Effector memory CD8-positive, alpha-beta T cell (primary cell): ENCODE measurements around the gene NAGLU.
"Not testable (repeated sequence)": the region's sequence is repeated elsewhere in the genome, so short reads cannot be mapped to it uniquely, and the experiment has no call there.

Source experiments
- ATAC-seq: fragments of 150-1000 bp; cut with Tn5 transposase; replicated peaks from 2 replicates; pipeline ENCODE4 v1.10.0; 2021; ENCODE audit warnings: mild to moderate bottlenecking, moderate library complexity
- DNase-seq, 3 experiments: peaks; one replicate each; pipeline ENCODE4 v3.0.0; 2021
- H3K27ac Mint-ChIP-seq, 2 donors: one replicate each; pipeline ENCODE4 v1.8.0; 2022; ENCODE audit warnings: mild to moderate bottlenecking in 2 of 2, mixed read lengths in 2 of 2, moderate library complexity in 2 of 2
- H3K27me3 Mint-ChIP-seq, 2 donors: one replicate each; pipeline ENCODE4 v1.8.0; 2022; ENCODE audit warnings: mixed read lengths in 2 of 2
- H3K36me3 Mint-ChIP-seq: one replicate; pipeline ENCODE4 v1.8.0; 2022; ENCODE audit warnings: mild to moderate bottlenecking, moderate library complexity, mixed read lengths; ENCODE audit not compliant: insufficient read depth
- H3K4me1 Mint-ChIP-seq, 2 donors: one replicate each; pipeline ENCODE4 v1.8.0; 2022; ENCODE audit warnings: low read depth in 2 of 2, mixed read lengths in 2 of 2
- H3K4me3 Mint-ChIP-seq, 2 donors: one replicate each; pipeline ENCODE4 v1.8.0; 2022; ENCODE audit warnings: mild to moderate bottlenecking in 2 of 2, mixed read lengths in 2 of 2, moderate library complexity in 2 of 2
- H3K9me3 Mint-ChIP-seq, 2 donors: one replicate each; pipeline ENCODE4 v1.8.0; 2022; ENCODE audit warnings: mixed read lengths in 2 of 2

NAGLU gene

GRCh38 chr17:42541041-42541833, 5.2 kb downstream of the NAGLU start:
- Mint-ChIP-seq H3K27me3 (no peaks in the 10 kb centered on the region), H3K4me3 (peak overlapping the region in 1 of 2 donors; percentile 30), H3K27ac (peak overlapping the region; percentile 39 to 62), H3K4me1 (peaks cover 20% of the 10 kb centered on the region in 2 donors), H3K9me3 (no peaks in the 10 kb centered on the region), H3K36me3 (peaks cover 6% of the 10 kb centered on the region)
- ATAC-seq (peak; percentile 21), DNase-seq (no peak)

- DNase-seq: no peak
- no peak for ATAC-seq
- Mint-ChIP-seq H3K9me3 (no peaks in the 10 kb centered on the region), H3K36me3 (peaks cover 5% of the 10 kb centered on the region), H3K4me1 (peaks cover 14 to 16% of the 10 kb centered on the region in 2 donors), H3K27ac (no peak overlapping the region), H3K4me3 (no peak overlapping the region), H3K27me3 (no peaks in the 10 kb centered on the region)
Observed at GRCh38 chr17:42543190-42544079, 7.4 kb downstream of the NAGLU start.

GRCh38 chr17:42544874-42545283, 8.8 kb downstream of the NAGLU start:
- no peak for DNase-seq
- no peak overlapping the region for H3K27ac Mint-ChIP-seq

GRCh38 chr17:42545755-42546505, 9.9 kb downstream of the NAGLU start:
- not testable (repeated sequence) for H3K27ac Mint-ChIP-seq

More at GRCh38 chr17:42544874-42545283, 8.8 kb downstream of the NAGLU start:
- no peaks in the 10 kb centered on the region for H3K9me3 Mint-ChIP-seq
- H3K4me3 Mint-ChIP-seq: no peak overlapping the region
- H3K4me1 Mint-ChIP-seq: peaks cover 16 to 20% of the 10 kb centered on the region in 2 donors
- peaks cover 5% of the 10 kb centered on the region for H3K36me3 Mint-ChIP-seq
- H3K27me3 Mint-ChIP-seq: no peaks in the 10 kb centered on the region
- no peak for ATAC-seq

GRCh38 chr17:42547001-42547461, 11.0 kb downstream of the NAGLU start:
- H3K27ac Mint-ChIP-seq: no peak overlapping the region
- H3K27me3 Mint-ChIP-seq: no peaks in the 10 kb centered on the region
- H3K4me1 Mint-ChIP-seq: peaks cover 11 to 16% of the 10 kb centered on the region in 2 donors
- H3K36me3 Mint-ChIP-seq: peaks cover 5% of the 10 kb centered on the region
- H3K9me3 Mint-ChIP-seq: no peaks in the 10 kb centered on the region
- peak overlapping the region in 1 of 2 donors; percentile 33 for H3K4me3 Mint-ChIP-seq
- DNase-seq: no peak
- no peak for ATAC-seq

More at GRCh38 chr17:42545755-42546505, 9.9 kb downstream of the NAGLU start:
- not testable (repeated sequence) for H3K9me3 Mint-ChIP-seq, H3K27me3 Mint-ChIP-seq, ATAC-seq, DNase-seq, H3K4me3 Mint-ChIP-seq, H3K36me3 Mint-ChIP-seq
- peaks cover 13 to 19% of the 10 kb centered on the region in 2 donors for H3K4me1 Mint-ChIP-seq

GRCh38 chr17:42547698-42548069, 11.6 kb downstream of the NAGLU start:
- DNase-seq (no peak), ATAC-seq (no peak)
- Mint-ChIP-seq H3K36me3 (peaks cover 3% of the 10 kb centered on the region), H3K4me3 (peak overlapping the region in 1 of 2 donors; percentile 33), H3K4me1 (peaks cover 16 to 18% of the 10 kb centered on the region in 2 donors), H3K27me3 (no peaks in the 10 kb centered on the region), H3K9me3 (no peaks in the 10 kb centered on the region), H3K27ac (no peak overlapping the region)

- DNase-seq: peak; percentile 58 to 74 (median 71)
- no peak overlapping the region for H3K27ac Mint-ChIP-seq
- H3K9me3 Mint-ChIP-seq: no peaks in the 10 kb centered on the region
- peak overlapping the region; percentile 29 to 33 for H3K4me3 Mint-ChIP-seq
- no peaks in the 10 kb centered on the region for H3K27me3 Mint-ChIP-seq
- H3K36me3 Mint-ChIP-seq: peaks cover 3% of the 10 kb centered on the region
- peaks cover 16 to 21% of the 10 kb centered on the region in 2 donors for H3K4me1 Mint-ChIP-seq
- ATAC-seq: peak; percentile 93
Observed at GRCh38 chr17:42548070-42548837, 12.2 kb downstream of the NAGLU start.

- Mint-ChIP-seq H3K36me3 (peaks cover 3% of the 10 kb centered on the region), H3K27me3 (no peaks in the 10 kb centered on the region), H3K9me3 (no peaks in the 10 kb centered on the region), H3K4me1 (peaks cover 22 to 26% of the 10 kb centered on the region in 2 donors), H3K4me3 (peak overlapping the region; percentile 31 to 38), H3K27ac (peak overlapping the region in 1 of 2 donors; percentile 38)
- no peak for ATAC-seq
- DNase-seq: no peak
Observed at GRCh38 chr17:42548993-42549755, 13.1 kb downstream of the NAGLU start.

GRCh38 chr17:42552736-42553135, 16.7 kb downstream of the NAGLU start, which contains the start of gene HSD17B1:
HSD17B1 (plus strand) TSS chr17:42552923; CDS start chr17:42552934, 11 bp downstream.
- not testable (repeated sequence) for H3K36me3 Mint-ChIP-seq, H3K27me3 Mint-ChIP-seq, ATAC-seq, DNase-seq, H3K9me3 Mint-ChIP-seq
- Mint-ChIP-seq H3K4me1 (peaks cover 26 to 31% of the 10 kb centered on the region in 2 donors), H3K4me3 (peak within 1 kb of the TSS; percentile 89 to 91), H3K27ac (peak within 1 kb of the TSS; percentile 92 to 93)

- peak overlapping the region; percentile 89 to 91 for H3K4me3 Mint-ChIP-seq
- ATAC-seq: no peak
- H3K9me3 Mint-ChIP-seq: no peaks in the 10 kb centered on the region
- DNase-seq: no peak
- H3K36me3 Mint-ChIP-seq: no peaks in the 10 kb centered on the region
- peaks cover 25 to 31% of the 10 kb centered on the region in 2 donors for H3K4me1 Mint-ChIP-seq
- peak overlapping the region; percentile 91 to 93 for H3K27ac Mint-ChIP-seq
- no peaks in the 10 kb centered on the region for H3K27me3 Mint-ChIP-seq
Observed at GRCh38 chr17:42553161-42553818, 17.2 kb downstream of the NAGLU start.

GRCh38 chr17:42553866-42554249, 17.8 kb downstream of the NAGLU start:
- no peak for DNase-seq
- H3K4me3 Mint-ChIP-seq: peak overlapping the region; percentile 89 to 91
- no peaks in the 10 kb centered on the region for H3K27me3 Mint-ChIP-seq
- peak overlapping the region; percentile 92 to 93 for H3K27ac Mint-ChIP-seq
- ATAC-seq: peak; percentile 11
- no peaks in the 10 kb centered on the region for H3K36me3 Mint-ChIP-seq
- H3K4me1 Mint-ChIP-seq: peaks cover 24 to 31% of the 10 kb centered on the region in 2 donors
- no peaks in the 10 kb centered on the region for H3K9me3 Mint-ChIP-seq
